ENCODE measurements around the gene SH3PXD2A.
"Not testable (repeated sequence)": the region's sequence is repeated elsewhere in the genome, so short reads cannot be mapped to it uniquely, and the experiment has no call there.

SH3PXD2A gene

DNA sequence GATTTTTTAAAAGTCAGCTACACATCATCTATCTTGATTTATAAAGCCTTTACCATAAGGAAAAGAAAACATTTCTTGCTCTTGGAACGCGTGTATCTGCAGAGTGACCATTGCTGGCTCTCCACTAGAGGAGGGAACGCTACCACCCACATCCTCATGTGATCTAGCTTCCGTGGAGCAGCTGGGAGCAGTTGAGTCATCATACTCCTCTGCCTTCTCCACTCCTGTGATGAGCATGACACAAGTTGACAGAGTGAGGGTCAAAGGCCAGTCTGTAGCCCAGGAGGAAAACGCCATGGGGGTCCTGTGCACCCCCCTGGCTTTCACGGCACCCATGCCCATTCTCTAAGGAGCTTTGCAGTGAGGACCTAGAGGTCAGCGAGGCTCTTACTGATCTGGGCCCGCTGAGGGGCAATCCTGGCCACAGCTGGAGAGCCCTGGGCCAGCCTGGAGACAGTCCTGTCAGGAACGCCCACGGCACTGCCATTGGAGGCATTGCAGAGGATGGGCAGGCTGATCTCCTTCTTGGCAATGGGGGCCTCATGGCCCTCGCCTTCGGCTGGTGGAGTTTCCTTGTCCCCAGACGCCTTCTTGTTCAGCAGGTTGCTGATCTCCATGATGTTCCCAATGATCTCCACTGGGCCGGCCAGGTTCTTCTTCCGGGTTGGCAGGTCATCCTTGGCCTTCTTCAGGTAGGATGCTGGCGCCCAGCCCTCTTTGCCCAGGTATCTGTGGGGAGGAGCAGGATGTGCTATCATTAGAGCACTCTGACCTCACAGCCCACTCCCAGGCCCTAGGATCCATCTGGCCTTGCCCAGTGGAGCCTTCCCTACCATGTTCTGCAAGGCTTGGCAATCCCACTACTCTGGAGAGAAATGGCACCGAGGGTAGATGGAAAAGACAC is 242.7 kb downstream of the SH3PXD2A start:
- H3K4me3 ChIP-seq (ENCODE audit: low read depth, low read length): no peak overlapping the region

DNA sequence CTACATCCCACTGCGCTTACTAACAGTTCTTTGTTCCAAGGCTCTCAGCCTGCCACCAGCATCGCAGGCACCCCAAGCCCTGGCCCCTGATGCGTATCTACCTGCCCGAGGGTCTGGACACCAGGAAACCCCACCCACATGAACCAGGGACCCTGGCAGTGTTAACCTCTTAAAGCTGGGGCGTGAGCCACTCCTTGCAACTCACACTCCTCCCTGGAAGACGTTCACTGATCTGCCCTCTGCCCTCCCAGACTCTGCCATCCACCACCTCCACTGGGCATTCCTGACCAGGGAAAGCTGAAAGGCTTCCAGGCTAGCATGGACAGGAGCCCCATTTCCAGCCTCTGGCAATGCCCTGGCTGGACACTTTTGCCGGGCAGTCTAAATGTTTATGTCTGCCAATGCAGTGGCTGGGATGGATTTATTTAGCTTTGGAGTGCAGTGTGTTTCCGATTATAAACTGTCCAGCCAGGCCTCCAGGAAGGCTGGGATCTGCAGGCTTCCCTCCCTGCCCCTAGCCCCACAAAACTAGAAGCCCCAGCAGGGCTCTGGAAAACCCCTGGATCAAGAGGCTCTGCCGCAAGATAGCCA is 244.4 kb downstream of the SH3PXD2A start:
- H3K4me3 ChIP-seq (ENCODE audit: low read depth, low read length): no peak overlapping the region

DNA sequence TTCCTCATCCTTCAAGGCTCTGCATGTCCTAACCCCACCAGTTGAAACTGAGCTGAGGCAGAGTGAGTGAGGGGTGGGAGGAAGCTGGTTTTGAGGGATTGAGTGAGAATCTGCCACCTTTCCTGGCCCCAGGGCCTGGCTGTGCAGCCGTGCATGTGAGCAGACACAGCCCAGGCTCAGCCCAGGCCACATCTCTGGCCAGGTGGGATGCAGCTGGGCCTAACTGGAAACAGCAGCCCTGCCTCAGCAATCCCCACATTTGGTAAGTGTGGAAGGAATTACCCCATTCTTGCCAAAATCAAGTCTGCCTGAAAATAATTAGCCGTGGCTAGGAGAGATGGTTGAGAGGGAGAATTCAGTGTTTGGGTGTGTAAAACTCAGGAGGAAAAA is 245.3 kb downstream of the SH3PXD2A start:
- no peak overlapping the region for H3K4me3 ChIP-seq (ENCODE audit: low read depth, low read length)

GRCh38 chr10:103609231-103610082 is 245.9 kb downstream of the SH3PXD2A start:
- no peak overlapping the region for H3K4me3 ChIP-seq (ENCODE audit: low read depth, low read length)

DNA sequence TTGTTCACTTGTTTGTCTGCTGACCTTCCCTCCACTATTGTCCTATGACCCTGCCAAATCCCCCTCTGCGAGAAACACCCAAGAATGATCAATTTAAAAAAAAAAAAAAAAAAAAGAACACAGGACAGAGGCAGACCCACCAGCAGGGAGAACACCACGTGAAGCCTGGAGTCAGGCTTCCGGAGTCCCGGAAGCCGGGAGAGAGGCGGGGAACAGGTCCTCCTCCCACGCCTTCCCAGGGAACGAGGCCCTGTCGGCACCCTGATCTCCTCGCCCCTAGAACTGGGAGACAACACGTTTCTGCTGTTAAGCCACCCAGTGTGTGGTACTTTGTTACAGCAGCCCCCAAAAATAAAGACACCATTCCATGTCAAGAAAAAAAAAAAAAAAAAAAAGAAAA is 247.3 kb downstream of the SH3PXD2A start:
- H3K4me3 ChIP-seq (ENCODE audit: low read depth, low read length): not testable (repeated sequence)

DNA sequence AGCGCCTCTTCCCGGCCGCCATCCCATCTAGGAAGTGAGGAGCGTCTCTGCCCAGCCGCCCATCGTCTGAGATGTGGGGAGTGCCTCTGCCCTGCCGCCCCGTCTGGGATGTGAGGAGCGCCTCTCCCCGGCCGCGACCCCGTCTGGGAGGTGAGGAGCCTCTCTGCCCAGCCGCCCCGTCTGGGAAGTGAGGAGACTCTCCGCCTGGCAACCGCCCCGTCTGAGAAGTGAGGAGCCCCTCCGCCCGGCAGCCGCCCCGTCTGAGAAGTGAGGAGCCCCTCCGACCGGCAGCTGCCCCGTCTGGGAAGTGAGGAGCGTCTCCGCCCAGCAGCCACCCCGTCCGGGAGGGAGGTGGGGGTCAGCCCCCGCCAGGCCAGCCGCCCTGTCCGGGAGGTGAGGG is 248.3 kb downstream of the SH3PXD2A start:
- H3K4me3 ChIP-seq (ENCODE audit: low read depth, low read length): not testable (repeated sequence)

GRCh38 chr10:103606097-103606438 is 249.3 kb downstream of the SH3PXD2A start:
- H3K4me3 ChIP-seq (ENCODE audit: low read depth, low read length): not testable (repeated sequence)

DNA sequence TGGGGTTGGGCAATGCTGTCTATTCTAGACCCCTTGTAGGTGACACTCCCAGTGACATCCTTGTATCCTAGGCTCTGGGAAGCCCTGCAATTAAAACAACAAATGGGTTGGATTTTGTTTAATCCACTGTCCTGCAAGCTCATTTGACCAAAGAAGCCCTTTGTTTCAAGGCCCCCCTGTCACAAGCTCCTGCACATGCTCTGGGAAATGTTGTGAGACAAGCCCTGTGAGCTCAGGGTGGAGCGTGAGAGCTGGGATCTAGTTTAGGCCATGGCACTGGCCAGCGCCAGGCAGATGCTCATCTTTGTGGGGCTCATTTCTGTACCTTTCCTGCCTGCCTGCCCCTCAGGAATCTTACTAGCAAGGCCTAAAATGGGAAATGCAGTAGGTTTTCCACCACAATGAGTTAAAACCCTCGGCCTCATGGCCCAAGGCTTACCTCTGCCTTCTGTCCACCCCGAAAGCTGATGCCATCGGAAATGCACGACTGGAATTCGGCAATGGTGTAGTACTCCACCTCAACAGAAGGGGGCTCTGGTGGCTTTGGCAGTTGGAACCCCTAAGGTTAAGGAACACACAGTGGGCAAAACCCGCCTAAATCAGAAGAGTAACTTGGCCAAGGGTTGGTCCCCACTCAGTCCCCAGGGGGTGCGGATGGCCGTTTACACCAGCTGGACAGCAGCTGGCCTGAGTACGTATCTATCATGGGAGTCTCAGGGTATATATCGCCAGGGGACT is 249.8 kb downstream of the SH3PXD2A start:
- no peak overlapping the region for H3K4me3 ChIP-seq (ENCODE audit: low read depth, low read length)

- no peak overlapping the region for H3K4me3 ChIP-seq (ENCODE audit: low read depth, low read length)
Measured at GRCh38 chr10:103603382-103603781, 252.0 kb downstream of the SH3PXD2A start.

DNA sequence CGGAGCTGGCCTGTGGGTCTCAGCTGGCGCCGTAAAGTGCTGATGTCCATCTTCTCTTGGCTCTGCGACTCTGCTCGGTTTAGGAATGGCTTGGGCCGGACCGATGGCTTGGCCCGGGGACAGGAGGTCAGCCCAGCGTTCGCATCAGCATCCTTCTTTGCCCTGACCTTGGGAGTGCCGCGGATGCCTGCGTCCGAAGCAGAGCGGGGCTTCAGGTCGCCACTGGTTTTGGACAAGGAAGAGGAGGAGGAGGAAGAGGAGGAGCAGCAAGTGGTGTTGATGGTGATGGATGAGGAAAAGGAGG is 252.6 kb downstream of the SH3PXD2A start:
- no peak overlapping the region for H3K4me3 ChIP-seq (ENCODE audit: low read depth, low read length)

- H3K4me3 ChIP-seq (ENCODE audit: low read depth, low read length): no peak overlapping the region
Measured at GRCh38 chr10:103602028-103602851, 253.1 kb downstream of the SH3PXD2A start.

DNA sequence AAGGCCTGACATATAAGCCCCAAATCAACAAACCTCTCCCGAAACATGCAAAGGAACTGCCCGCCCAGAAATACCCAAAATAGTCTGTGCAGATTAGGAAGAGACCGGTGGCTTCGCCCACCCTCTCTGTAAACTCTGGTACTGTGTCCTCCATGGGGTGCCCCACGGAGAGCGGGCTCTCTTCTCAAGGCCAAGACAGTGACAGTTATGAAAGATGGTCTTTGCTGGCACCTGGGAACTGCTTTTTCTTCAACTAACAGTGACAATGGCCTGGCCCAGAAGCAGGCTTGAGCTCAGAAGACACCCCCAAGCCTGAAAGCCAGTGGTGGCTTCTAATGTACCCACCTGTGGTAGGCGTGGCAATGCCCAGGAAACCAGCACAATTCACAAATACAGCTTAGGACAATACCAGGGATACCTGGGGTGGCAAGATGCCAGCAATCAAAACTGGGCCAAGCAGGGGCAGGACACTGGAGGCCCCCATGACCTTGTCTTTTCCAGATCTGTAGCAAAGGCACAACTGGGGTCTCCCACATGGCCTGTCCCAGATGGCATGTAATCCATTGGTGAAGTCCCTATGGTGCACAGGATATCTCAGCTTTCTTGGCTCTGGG is 254.3 kb downstream of the SH3PXD2A start:
- H3K4me3 ChIP-seq (ENCODE audit: low read depth, low read length): no peak overlapping the region

GRCh38 chr10:103600325-103600724 is 255.1 kb downstream of the SH3PXD2A start:
- no peak overlapping the region for H3K4me3 ChIP-seq (ENCODE audit: low read depth, low read length)

DNA sequence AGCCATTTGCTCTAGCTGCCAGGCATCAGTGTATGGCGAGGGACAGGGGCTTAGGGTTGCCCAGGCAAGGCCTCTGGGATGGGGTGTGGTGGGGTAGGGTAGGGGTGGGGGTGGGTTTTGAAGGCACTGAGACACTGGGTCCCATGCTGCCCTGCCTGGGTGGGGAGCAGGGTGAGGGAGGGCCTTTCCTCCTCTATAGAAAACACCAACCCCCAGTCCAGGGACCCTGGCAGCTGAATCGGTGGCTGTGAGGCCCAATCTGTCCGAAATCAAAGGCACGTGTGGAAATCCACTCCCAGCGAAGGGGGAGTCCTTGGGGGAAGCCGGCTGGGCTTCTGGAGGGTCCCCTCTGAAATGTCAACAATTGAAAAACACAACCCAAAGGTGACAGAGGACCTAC is 255.5 kb downstream of the SH3PXD2A start:
- no peak overlapping the region for H3K4me3 ChIP-seq (ENCODE audit: low read depth, low read length)

- H3K4me3 ChIP-seq (ENCODE audit: low read depth, low read length): no peak overlapping the region
Measured at GRCh38 chr10:103599211-103599610, 256.2 kb downstream of the SH3PXD2A start.

DNA sequence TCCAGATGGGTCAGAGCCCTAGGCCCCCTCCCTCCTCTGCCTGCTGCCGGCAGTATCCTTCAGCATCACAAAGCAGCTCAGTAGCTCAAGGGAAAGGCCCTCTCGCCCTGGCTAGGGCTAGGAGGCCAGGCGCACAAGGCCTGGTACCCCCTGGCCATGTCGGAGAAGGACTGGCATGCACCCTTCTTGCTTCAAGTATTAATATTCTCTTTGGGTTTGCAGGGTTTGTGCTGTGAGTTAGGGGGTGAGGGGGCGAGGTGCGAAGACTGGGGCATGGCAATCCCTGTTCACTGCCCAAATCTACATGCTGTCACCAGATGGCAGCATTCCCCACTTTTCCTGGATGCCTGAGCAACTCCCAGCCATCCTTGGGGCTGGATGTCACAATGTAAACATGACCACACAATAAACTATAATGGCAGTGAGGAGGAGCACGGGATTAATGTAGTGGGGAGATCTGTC is 256.7 kb downstream of the SH3PXD2A start:
- H3K4me3 ChIP-seq (ENCODE audit: low read depth, low read length): no peak overlapping the region

DNA sequence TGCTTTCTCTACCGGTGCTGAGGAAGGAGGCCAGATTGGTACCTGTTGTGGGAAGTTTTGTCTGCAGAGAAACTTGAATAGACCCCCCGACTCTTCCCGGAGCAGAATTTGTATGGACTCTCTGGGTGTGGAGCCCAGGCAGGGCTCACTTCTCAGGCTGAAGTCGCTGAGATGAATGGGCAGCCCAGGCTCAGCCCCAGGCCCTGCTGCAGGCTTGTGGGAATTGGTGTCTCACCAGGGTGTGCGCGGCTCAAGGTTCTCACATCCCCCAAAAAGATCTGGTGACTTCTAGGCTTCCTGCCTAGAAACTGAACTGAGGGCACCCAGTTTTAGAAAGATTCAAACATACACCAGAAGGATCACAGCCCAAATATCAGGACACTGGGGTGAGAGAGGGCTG is 258.4 kb downstream of the SH3PXD2A start:
- H3K4me3 ChIP-seq (ENCODE audit: low read depth, low read length): no peak overlapping the region

DNA sequence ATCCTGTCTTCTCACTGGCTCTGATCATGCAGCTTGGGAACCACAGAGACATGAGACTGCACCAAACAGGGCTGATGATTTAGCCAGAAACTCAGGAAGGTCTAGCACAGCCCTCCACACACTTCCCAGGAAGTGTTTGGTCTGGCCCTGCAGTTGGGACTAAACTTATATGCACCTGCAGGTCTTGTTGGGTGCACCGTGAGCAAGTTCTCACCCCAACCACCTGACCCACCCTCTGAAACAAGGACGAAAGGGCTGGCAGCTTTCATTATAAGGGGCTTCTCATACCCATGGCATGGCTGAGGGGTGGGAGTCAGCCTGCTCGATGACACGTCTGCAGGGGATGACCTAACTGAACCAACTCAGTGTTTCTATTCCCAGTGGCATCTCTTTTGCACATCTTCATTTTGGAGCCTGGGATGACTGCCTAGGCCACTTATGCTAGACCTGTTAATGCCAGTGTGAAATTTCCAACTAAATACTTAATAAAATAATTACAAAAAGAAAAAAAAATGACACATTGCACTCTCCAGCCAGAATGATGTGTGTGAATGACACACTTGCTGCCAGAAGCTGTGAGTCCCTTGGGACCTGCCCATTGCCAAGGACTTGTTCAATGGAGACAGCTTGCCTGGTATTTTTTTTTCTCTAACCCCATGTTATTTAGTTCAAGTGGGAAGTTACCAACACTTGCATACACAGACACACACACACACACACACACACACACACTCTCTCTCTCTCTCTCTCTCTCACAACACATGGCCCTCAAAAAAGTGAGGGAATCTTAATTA is 259.2 kb downstream of the SH3PXD2A start:
- no peak overlapping the region for H3K4me3 ChIP-seq (ENCODE audit: low read depth, low read length)

- no peak overlapping the region for H3K4me3 ChIP-seq (ENCODE audit: low read depth, low read length)
Measured at GRCh38 chr10:103593022-103593570, 262.3 kb downstream of the SH3PXD2A start.

All from iPS-11a (cell line).